Activated CD4-positive, alpha-beta T cell treated with anti-CD3 and anti-CD28 coated beads, Interleukin-2, amount 10 ng/mL, durations not matched to agents 24 days and 14 days (primary cell): ENCODE data around the gene RUFY1. TPM values are rescaled to one million over a fixed set of nuclear protein-coding genes. Genes with fewer than 3 reads are reported as not detected.

Source experiments
- DNase-seq: peaks from one replicate; pipeline ENCODE4 v3.0.0; 2022
- H3K27ac Mint-ChIP-seq: one replicate; pipeline ENCODE4 v1.8.0; 2022; ENCODE audit warnings: mild to moderate bottlenecking, mixed read lengths
- H3K27me3 Mint-ChIP-seq: one replicate; pipeline ENCODE4 v1.8.0; 2022; ENCODE audit warnings: mixed read lengths
- H3K36me3 Mint-ChIP-seq: one replicate; pipeline ENCODE4 v1.8.0; 2022; ENCODE audit warnings: low read depth, mild to moderate bottlenecking, mixed read lengths
- H3K4me1 Mint-ChIP-seq: one replicate; pipeline ENCODE4 v1.8.0; 2021; ENCODE audit warnings: mixed read lengths
- H3K4me3 Mint-ChIP-seq: one replicate; pipeline ENCODE4 v1.8.0; 2022; ENCODE audit warnings: mild to moderate bottlenecking, moderate library complexity, mixed read lengths
- H3K9me3 Mint-ChIP-seq: one replicate; pipeline ENCODE4 v1.8.0; 2021; ENCODE audit warnings: mixed read lengths
- intact Hi-C: fragments of 100-400 bp; cut with micrococcal nuclease; formaldehyde crosslinking; loops from one replicate; pipeline ENCODE4 v1.15.1; 2023
- total RNA-seq: library from RNA; stranded (reverse); gene quantifications from 2 replicates; pipeline ENCODE4 v1.2.3, GENCODE V29; 2022

The RUFY1 gene
- total RNA-seq, 1 donor from 2014 or later, result 38.8 TPM

DNA sequence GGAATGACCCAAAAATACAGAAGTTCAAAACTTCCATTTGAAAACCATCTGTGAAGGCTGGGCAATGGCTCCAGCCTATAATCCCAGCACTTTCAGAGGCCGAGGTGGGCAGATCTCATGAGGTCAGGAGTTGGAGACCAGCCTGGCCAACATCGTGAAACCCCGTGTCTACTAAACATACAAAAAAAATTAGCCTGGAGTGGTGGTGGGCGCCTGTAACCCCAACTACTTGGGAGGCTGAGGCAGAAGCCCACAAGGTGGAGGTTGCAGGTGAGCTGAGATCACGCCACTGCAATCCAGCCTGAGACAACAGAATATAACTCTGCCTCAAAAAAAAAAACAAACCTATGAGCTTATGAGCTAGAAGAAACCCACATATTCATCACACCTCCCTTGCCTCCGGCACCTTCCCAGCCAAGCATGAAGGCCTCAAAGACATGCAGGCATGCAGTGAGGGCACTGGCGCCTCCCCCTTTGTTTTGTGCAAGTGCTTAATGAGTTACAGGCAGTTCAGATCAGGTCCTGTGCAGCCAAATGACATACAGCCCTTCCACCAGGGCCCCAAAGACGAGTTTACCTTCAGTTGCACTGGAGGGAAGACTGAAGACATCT, 63.2 kb downstream of the RUFY1 start:
- DNase-seq, result no peak
- Mint-ChIP-seq H3K4me3 (no peak overlapping the region), H3K36me3 (peaks cover 82% of the 10 kb centered on the region), H3K9me3 (no peaks in the 10 kb centered on the region), H3K27me3 (no peaks in the 10 kb centered on the region), H3K27ac (no peak overlapping the region), H3K4me1 (peaks cover 56% of the 10 kb centered on the region)
- intact Hi-C loops, result no loop called here

DNA sequence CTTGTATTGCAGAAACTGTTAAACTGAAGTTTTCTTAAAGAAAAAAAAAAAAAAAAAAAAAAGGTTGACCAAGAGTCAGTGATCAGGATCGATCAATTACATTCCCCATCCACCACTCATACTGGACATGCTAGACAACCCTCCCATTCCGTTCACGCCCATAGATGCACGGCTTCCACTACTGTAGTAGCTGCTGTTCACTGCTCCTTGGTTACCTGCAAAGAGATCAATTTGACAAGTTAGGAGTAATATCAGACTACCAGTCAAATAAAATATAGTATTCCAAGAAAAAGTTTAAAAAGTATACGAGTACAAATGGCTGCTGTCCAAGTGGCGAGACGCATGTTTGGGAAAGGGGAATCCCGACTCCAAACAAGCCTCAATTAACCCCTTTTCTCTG, 64.4 kb downstream of the RUFY1 start:
- peaks cover 80% of the 10 kb centered on the region for H3K36me3 Mint-ChIP-seq
- H3K9me3 Mint-ChIP-seq, result no peaks in the 10 kb centered on the region
- no peak for DNase-seq
- peak overlapping the region; percentile 65 for H3K27ac Mint-ChIP-seq
- intact Hi-C loops, result no loop called here
- no peaks in the 10 kb centered on the region for H3K27me3 Mint-ChIP-seq
- H3K4me3 Mint-ChIP-seq, result no peak overlapping the region
- peaks cover 52% of the 10 kb centered on the region for H3K4me1 Mint-ChIP-seq

DNA sequence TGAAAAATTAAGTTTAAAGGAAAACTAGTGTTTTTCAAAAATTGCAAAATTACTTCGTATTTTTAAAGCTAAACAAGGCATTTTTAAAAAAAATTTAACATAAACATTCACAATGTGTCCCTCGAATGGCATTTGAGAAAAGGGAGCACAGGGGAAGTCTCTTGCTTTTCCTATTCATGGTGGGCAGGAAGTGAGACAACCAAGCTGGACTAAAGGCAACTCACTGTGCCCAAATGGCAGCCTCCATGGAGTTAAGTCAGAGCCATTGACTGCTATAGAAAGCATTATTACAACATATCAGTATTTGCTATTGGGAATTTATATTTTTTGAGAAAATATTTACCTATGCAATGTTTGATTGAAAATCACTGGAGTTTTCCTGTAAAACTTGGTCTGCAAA, 64.8 kb downstream of the RUFY1 start:
- peaks cover 51% of the 10 kb centered on the region for H3K4me1 Mint-ChIP-seq
- no peak overlapping the region for H3K4me3 Mint-ChIP-seq
- intact Hi-C loops, result no loop called here
- DNase-seq, result no peak
- peaks cover 80% of the 10 kb centered on the region for H3K36me3 Mint-ChIP-seq
- no peaks in the 10 kb centered on the region for H3K9me3 Mint-ChIP-seq
- H3K27ac Mint-ChIP-seq, result no peak overlapping the region
- no peaks in the 10 kb centered on the region for H3K27me3 Mint-ChIP-seq

DNA sequence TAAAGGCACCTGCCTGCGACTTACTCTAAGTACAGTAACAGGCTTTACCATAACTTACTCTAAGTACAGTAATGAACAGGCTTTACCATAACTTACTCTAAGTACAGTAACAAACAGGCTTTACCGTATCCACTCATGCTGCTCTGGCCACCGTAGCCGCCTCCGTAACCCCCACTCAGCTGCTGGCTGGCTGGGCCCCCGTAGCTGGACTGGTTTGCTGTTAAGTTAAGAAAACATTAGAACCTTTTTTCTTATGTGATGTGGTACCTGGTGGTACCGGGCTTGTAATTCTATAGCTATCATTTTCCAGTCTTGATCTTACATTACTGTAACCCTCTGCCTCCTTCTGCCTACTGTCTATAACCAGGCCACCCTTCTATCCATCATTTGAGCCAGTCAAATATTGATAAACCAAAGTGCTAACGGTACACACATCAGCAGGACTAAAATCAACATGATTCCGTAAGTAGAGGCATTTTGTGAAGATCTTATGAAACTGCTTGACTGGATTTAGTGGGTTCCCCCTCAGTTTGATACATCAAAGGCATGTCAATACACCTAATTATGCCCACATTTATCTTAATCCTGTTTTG, 65.7 kb downstream of the RUFY1 start:
- Mint-ChIP-seq H3K36me3 (peaks cover 81% of the 10 kb centered on the region), H3K4me3 (no peak overlapping the region), H3K27ac (peak overlapping the region; percentile 2), H3K9me3 (no peaks in the 10 kb centered on the region), H3K4me1 (peaks cover 52% of the 10 kb centered on the region), H3K27me3 (no peaks in the 10 kb centered on the region)
- intact Hi-C loops, result no loop called here
- no peak for DNase-seq

DNA sequence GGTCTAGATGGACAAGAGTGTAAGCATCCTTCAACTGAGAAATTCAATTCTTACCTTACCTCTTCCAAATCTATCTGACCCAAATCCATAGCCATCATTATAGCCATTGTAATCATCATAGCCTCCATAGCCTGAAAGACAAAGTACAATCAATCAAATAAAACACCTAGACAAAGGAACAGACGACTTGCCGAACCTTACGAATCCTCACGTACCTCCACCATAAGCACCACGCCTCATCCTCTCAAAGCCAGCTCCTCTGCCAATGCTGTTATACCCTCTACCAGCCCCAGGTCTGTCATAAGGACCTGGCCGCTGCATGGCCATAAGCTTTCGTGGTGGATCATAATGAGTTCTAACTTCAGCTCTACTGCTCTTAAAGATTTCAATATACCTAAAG, 67.6 kb downstream of the RUFY1 start:
- Mint-ChIP-seq H3K27me3 (no peaks in the 10 kb centered on the region), H3K4me1 (peaks cover 54% of the 10 kb centered on the region), H3K27ac (peak overlapping the region; percentile 82), H3K4me3 (peak overlapping the region; percentile 43), H3K9me3 (no peaks in the 10 kb centered on the region), H3K36me3 (peaks cover 85% of the 10 kb centered on the region)
- intact Hi-C loops, result no loop called here
- no peak for DNase-seq

DNA sequence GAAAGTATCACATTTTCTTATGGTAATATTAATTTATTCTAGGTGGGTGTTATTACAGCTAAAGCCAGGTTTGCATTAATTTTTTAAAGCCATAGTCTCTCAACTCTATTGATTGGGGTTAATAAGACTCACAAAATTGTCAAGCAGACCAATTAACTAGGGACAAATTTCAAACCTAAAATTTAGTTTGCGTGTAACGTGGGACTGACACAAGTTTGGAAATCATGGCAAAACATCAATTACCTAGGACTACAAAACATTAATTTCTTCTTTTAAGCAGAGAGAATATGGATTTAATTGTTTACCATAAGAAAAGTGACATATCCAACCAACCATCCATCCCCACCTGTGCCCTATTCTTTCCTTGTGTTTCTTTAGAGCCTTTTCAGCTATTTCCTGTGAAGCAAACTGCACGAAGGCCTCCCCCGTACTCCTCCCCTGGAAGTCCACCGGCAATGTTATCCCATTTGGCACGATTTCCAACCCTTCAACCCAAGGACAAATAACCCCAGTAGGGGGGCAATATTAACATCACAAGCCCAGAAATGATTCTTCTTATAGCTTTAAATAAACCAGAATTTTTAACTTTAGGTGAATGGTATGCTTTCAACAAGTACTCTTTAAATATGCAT, 68.7 kb downstream of the RUFY1 start:
- H3K4me3 Mint-ChIP-seq, result peak overlapping the region; percentile 78
- peak overlapping the region; percentile 43 for H3K27ac Mint-ChIP-seq
- H3K9me3 Mint-ChIP-seq, result no peaks in the 10 kb centered on the region
- H3K4me1 Mint-ChIP-seq, result peaks cover 55% of the 10 kb centered on the region
- DNase-seq, result no peak
- peaks cover 5% of the 10 kb centered on the region for H3K27me3 Mint-ChIP-seq
- intact Hi-C loops, result no loop called here
- H3K36me3 Mint-ChIP-seq, result peaks cover 83% of the 10 kb centered on the region

DNA sequence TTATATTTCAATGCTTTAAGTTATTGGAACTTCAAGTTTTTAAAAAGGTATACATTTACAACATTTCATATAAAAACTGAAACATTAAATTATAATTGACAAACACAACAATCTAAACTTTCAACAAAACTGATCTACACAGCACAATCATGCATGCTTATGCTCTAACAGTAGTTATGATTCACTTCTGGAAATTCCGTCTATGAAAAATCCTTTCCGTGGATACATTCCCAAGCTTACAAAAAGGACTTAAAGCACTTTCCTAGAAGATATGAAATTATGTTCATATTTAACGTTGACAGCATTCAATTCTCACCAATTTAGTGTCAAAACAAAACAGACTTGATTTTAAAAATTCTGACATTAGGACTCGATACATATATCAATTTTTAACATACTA, 69.4 kb downstream of the RUFY1 start:
- Mint-ChIP-seq H3K27ac (no peak overlapping the region), H3K4me1 (peaks cover 59% of the 10 kb centered on the region)

DNA sequence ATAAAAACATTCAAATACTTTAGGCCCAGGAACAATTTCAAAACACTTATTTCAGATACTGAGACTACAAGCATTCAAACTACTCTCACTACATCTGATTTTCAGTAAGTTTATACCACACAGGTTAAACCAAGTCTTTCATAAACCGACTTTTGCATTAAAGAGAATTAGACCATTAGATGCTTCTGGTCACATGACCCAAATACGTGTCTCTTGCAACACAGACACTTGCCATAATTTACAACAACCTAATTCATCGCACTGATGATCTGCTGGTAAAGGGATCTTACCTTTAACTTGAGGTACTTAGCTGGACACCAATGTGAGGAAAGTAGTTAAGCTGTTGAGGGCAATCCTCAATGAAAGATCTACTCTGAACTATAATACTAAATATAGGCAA, 69.9 kb downstream of the RUFY1 start:
- Mint-ChIP-seq H3K4me1 (peaks cover 61% of the 10 kb centered on the region), H3K9me3 (no peaks in the 10 kb centered on the region), H3K27me3 (peaks cover 5% of the 10 kb centered on the region)

More for the DNA sequence above, 69.4 kb downstream of the RUFY1 start:
- peaks cover 5% of the 10 kb centered on the region for H3K27me3 Mint-ChIP-seq
- H3K4me3 Mint-ChIP-seq, result peak overlapping the region; percentile 99
- H3K36me3 Mint-ChIP-seq, result peaks cover 76% of the 10 kb centered on the region
- H3K9me3 Mint-ChIP-seq, result no peaks in the 10 kb centered on the region
- DNase-seq, result no peak
- intact Hi-C loops, result loop anchor here (5.0 to 10.0 kb wide), 6 partner anchors 203 to 1623 kb away; partner anchors contain the start of genes MAPK9, MGAT1, RACK1 and RNF130

DNA sequence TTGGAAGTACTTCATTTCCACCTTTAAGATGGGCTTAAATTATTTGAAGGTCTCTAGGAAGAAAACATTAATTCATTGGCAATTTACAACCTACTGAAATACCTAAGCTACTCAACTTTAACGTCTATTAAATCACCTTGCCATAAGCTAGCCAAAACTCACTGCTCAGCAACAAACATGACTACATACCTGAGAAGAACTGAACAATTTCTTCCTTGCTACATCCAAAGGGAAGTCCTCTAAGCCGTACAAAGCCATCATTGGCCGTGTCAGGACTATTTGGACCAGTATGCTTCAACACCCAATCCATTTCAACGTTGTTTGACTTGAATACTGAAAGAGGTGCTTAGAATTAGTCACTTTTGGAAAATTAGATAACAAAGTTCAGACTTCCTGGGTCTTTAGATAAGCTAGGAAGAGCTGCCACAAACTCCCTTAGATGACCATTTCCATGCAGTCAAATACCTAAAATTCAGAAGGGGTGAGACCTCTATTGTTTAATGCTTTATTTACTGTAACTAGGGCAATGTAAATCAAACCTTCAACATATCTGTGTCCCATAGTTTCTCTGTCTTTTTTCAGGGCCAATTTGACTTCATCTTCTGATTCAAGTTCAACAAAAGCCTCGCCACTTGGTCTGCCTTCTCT, 70.5 kb downstream of the RUFY1 start:
- peaks cover 5% of the 10 kb centered on the region for H3K27me3 Mint-ChIP-seq

More for the DNA sequence above, 69.9 kb downstream of the RUFY1 start:
- Mint-ChIP-seq H3K4me3 (peak overlapping the region; percentile 99), H3K27ac (peak overlapping the region; percentile 42), H3K36me3 (peaks cover 73% of the 10 kb centered on the region)
- no peak for DNase-seq
- intact Hi-C loops, result loop anchor here (5.0 to 10.0 kb wide), 6 partner anchors 202 to 1622 kb away; partner anchors contain the start of genes MAPK9, MGAT1, RACK1 and RNF130

DNA sequence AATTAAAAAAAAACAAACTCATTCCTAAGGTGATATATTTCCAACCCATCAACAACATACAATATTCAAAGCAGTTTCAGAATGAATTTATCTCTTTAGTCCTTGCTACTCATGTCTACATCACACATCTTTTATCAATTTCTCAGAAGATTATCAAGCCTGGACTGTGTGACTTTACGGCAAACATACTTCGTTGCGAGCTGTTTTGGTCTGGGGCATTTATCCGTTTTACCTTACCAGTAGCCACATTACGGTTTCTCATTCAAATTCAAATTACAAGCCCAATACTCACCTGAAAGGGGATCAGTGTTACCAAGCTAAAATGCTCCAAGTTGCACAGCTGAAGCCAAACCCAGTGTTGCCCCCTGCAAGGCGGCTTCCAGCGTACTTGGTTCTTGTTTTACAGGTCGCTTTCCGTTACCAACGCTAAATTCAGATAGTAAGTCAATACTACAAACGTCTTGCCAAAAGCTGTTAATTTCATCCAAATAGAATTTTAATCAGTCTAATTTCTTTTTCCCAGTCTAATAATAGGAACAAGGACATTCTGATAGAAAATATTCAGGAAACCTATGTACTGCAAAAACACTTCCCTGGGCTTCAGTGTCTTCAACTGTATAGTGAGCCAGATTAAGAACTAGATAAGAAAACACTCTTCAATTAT, 71.3 kb downstream of the RUFY1 start:
- intact Hi-C loops, result loop anchor here (2.0 to 10.0 kb wide), 8 partner anchors 71 to 1621 kb away; partner anchors contain the start of genes MAPK9, MGAT1, MRNIP and RACK1
- H3K4me3 Mint-ChIP-seq, result peak overlapping the region; percentile 99
- DNase-seq, result peak; percentile 68
- peaks cover 5% of the 10 kb centered on the region for H3K27me3 Mint-ChIP-seq
- no peaks in the 10 kb centered on the region for H3K9me3 Mint-ChIP-seq
- H3K27ac Mint-ChIP-seq, result peak overlapping the region; percentile 88
- peaks cover 62% of the 10 kb centered on the region for H3K36me3 Mint-ChIP-seq
- peaks cover 54% of the 10 kb centered on the region for H3K4me1 Mint-ChIP-seq

More for the DNA sequence above, 70.5 kb downstream of the RUFY1 start:
- no peak for DNase-seq
- peaks cover 70% of the 10 kb centered on the region for H3K36me3 Mint-ChIP-seq
- H3K27ac Mint-ChIP-seq, result peak overlapping the region; percentile 88
- intact Hi-C loops, result loop anchor here (5.0 to 10.0 kb wide), 6 partner anchors 201 to 1621 kb away; partner anchors contain the start of genes MAPK9, MGAT1, RACK1 and RNF130
- H3K9me3 Mint-ChIP-seq, result no peaks in the 10 kb centered on the region
- H3K4me3 Mint-ChIP-seq, result peak overlapping the region; percentile 99
- peaks cover 59% of the 10 kb centered on the region for H3K4me1 Mint-ChIP-seq

DNA sequence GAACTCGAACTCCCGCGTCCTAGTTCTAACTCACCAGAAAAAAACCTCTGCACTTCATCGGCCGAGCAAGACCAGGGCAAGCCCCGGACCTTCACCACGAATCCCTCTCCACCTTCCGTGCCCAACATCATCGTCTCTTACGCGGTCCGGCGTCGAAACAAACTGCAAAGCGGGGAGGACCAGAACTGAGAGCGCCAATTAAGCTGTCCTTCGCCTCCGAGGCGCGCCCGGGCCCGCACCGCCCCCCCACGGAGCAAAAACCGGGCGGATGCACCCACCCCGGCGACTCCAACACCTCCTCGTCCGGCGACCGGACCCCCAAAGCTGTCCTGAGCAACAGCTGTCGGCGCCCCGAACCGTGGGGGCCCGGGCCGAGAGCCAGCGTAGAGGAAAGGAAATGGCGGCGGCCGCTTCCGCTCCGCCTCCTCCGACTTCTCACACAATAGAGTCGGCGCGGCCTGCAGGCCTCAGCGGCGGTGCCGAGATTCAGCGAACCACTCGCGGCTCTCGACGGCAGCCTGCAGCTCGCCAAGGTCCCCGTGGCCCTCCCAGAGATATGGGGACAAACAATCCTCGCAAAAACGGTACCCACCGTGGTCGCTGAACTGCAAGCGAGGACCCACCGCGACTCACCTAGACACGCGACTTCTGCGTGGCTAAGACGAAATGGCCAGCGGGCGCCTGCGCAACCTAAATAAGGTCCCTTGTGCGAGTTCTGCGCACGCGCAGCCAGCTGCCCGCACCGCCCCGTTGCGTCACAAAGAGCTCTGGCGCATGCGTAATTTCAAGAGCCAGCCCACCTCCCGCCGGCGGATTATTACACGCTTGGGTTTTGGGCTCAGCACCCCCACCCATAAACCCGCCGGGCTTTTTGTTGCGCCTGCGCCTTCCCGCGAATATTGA, 72.9 kb downstream of the RUFY1 start, which contains the start of gene HNRNPH1:
TSS of gene HNRNPH1 (minus strand) at position 669 of the 903 bp plus-strand sequence. CDS start at position 131, 538 bp downstream.
- Mint-ChIP-seq H3K4me1 (peaks cover 39% of the 10 kb centered on the region), H3K9me3 (no peaks in the 10 kb centered on the region), H3K27me3 (peaks cover 5% of the 10 kb centered on the region), H3K27ac (peak within 1 kb of the TSS; percentile 99), H3K36me3 (peaks cover 46% of the 10 kb centered on the region), H3K4me3 (peak within 1 kb of the TSS; percentile 99)
- intact Hi-C loops, result loop anchor here (1.0 to 10.0 kb wide), 12 partner anchors 55 to 1619 kb away; partner anchors contain the start of genes CANX, MAML1, MAPK9 and MGAT1
- DNase-seq, result peak; percentile 99
